ENCODE measurements around the gene GBA3.

Gene GBA3

GRCh38 chr4:22695917-22696316 is 3.2 kb downstream of the GBA3 start:
- DNase-seq, result no peak

GRCh38 chr4:22703912-22704311 is 11.2 kb downstream of the GBA3 start:
- DNase-seq, result no peak

- no peak for DNase-seq
Measured at GRCh38 chr4:22707390-22707789, 14.7 kb downstream of the GBA3 start.

GRCh38 chr4:22708961-22709360 is 16.2 kb downstream of the GBA3 start:
- DNase-seq, result no peak

- DNase-seq, result no peak
Measured at GRCh38 chr4:22712105-22712504, 19.4 kb downstream of the GBA3 start.

GRCh38 chr4:22712529-22712928 is 19.8 kb downstream of the GBA3 start:
- no peak for DNase-seq

- DNase-seq, result no peak
Measured at GRCh38 chr4:22713841-22714240, 21.1 kb downstream of the GBA3 start.

- DNase-seq, result no peak
Measured at GRCh38 chr4:22719218-22719617, 26.5 kb downstream of the GBA3 start.

- DNase-seq, result no peak
Measured at GRCh38 chr4:22720091-22720490, 27.4 kb downstream of the GBA3 start.

- DNase-seq, result no peak
Measured at GRCh38 chr4:22721204-22721603, 28.5 kb downstream of the GBA3 start.

- no peak for DNase-seq
Measured at GRCh38 chr4:22730021-22730420, 37.3 kb downstream of the GBA3 start.

GRCh38 chr4:22733816-22734215 is 41.1 kb downstream of the GBA3 start:
- DNase-seq, result no peak

- no peak for DNase-seq
Measured at GRCh38 chr4:22736912-22737311, 44.2 kb downstream of the GBA3 start.

GRCh38 chr4:22739968-22740367 is 47.2 kb downstream of the GBA3 start:
- no peak for DNase-seq

- no peak for DNase-seq
Measured at GRCh38 chr4:22741744-22742143, 49.0 kb downstream of the GBA3 start.

GRCh38 chr4:22743290-22743689 is 50.6 kb downstream of the GBA3 start:
- DNase-seq, result no peak

GRCh38 chr4:22744478-22745062 is 51.8 kb downstream of the GBA3 start:
- DNase-seq, result no peak

- DNase-seq, result no peak
Measured at GRCh38 chr4:22745234-22745633, 52.5 kb downstream of the GBA3 start.

GRCh38 chr4:22754116-22754515 is 61.4 kb downstream of the GBA3 start:
- DNase-seq, result no peak

- no peak for DNase-seq
Measured at GRCh38 chr4:22762548-22762947, 69.8 kb downstream of the GBA3 start.

- no peak for DNase-seq
Measured at GRCh38 chr4:22764183-22764582, 71.4 kb downstream of the GBA3 start.

GRCh38 chr4:22766068-22766467 is 73.3 kb downstream of the GBA3 start:
- DNase-seq, result no peak

GRCh38 chr4:22778547-22779163 is 85.9 kb downstream of the GBA3 start:
- no peak for DNase-seq

GRCh38 chr4:22780317-22780716 is 87.6 kb downstream of the GBA3 start:
- DNase-seq, result no peak

GRCh38 chr4:22780797-22781196 is 88.1 kb downstream of the GBA3 start:
- DNase-seq, result no peak

Measured in CD4-positive, alpha-beta T cell treated with Interleukin-15 for 1 hour (primary cell).